ENCODE data around the gene FKBP6. TPM values are rescaled to one million over a fixed set of nuclear protein-coding genes. Genes with fewer than 3 reads are reported as not detected.

The FKBP6 gene
- polyA plus RNA-seq, 1 donor (not counting 4 experiments of a cell fraction or from before 2014, with no cell fraction given), result not detected

Small RNA genes within 50 kb of the gene (small RNA-seq; reads per million reads assigned to genes)
- gene RF00019 (ENCODE audit: insufficient read length in 3 of 3, low read depth in 3 of 3, low replicate concordance in 1 of 3) (0 reads per million in 3 experiments), gene RNU6-1080P (ENCODE audit: insufficient read length in 3 of 3, low read depth in 3 of 3, low replicate concordance in 1 of 3) (0 reads per million in 3 experiments)

Other genes with a start within 250 kb of the FKBP6 start
- not detected in 3 replicates for gene SPDYE9, start 242.1 kb upstream of the FKBP6 start, polyA plus RNA-seq
- 16.8 to 20.4 TPM (median 20.2 TPM) in 3 replicates for gene NSUN5, start 19.3 kb upstream of the FKBP6 start, polyA plus RNA-seq
- not detected in 3 replicates for gene TRIM50, start 79 bp upstream of the FKBP6 start, polyA plus RNA-seq
- gene FZD9, start 105.6 kb downstream of the FKBP6 start, polyA plus RNA-seq, result 0.08 to 0.16 TPM (median 0.13 TPM) in 3 replicates
- gene BAZ1B, start 194.1 kb downstream of the FKBP6 start, polyA plus RNA-seq, result 14.2 to 24.3 TPM (median 23.6 TPM) in 3 replicates
- 38.5 to 49.6 TPM (median 41.0 TPM) in 3 replicates for gene BCL7B, start 229.5 kb downstream of the FKBP6 start, polyA plus RNA-seq

All from keratinocyte (primary cell).